ENCODE data around the gene TOGARAM2.

TOGARAM2 gene

DNA sequence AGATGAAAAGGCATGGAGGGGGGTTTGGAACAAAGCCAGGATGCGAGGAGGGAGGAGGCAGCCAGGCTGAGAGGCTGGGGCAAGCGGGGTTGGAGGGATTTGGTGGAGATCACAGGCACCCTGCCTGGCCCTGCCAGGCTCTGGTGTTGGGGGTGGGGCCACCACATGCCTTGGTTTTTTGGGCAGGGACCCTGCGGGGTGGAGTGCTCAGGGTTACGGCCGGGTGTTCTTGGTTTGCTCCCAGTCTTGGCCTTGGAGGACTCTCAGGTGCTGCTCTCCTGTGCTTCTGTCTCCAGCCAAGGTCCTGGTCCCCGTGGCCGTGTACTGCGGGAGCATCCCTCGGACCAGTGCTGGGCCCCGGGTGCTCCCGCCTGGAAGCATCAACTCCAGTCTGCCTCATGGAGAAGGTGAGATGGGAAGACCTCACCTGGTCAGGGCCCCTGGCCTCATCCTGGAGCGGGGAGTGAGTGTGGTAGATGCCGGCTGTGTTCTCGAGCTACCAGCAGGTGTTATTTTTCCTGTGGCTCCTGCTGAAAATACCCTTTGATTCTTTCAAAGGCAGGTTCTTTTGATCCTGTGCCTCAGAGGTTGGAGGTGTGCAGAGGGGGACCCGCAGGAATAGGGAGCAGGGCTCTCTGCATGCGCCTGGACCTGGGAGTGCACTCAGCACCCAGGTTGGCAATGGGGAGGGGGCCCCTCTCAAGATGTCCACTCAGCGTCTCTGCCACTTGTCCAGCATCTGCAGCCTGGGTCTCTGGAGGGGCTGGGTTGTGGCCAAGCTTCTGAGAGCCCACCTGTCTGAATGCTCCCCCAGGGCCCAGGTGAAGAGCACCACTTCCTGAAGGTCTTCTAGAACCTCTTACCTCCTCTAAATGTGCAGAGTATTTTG is 17.0 kb downstream of the TOGARAM2 start:
- no peak for DNase-seq (ENCODE audit: extremely low read depth in 1 of 2, low read depth in 1 of 2)

- peak; percentile 21 to 25 for DNase-seq (ENCODE audit: extremely low read depth in 1 of 2, low read depth in 1 of 2)
Observed at GRCh38 chr2:29000481-29000880, 19.4 kb downstream of the TOGARAM2 start.

GRCh38 chr2:29000956-29001355 is 19.9 kb downstream of the TOGARAM2 start:
- DNase-seq (ENCODE audit: extremely low read depth in 1 of 2, low read depth in 1 of 2): no peak

DNA sequence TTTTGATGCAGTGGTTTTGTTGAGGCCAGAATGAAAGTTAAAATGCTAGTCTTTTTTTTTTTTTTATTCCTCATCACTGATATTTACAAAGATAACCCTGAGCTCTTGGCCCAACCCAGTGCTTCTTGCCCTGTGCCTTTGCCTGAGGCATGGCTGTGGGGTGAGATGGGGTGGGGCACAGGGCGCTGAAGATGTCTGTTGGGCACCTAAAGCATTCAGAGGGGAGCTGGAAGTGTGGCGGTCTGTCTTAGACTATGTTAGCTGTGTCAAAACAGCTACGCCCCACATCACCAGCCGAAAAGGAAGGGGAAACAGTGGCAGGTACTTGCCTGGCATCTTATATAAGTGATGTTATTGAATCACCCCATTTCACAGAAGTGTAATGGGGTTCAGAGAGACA is 20.7 kb downstream of the TOGARAM2 start:
- DNase-seq (ENCODE audit: extremely low read depth in 1 of 2, low read depth in 1 of 2): no peak

DNA sequence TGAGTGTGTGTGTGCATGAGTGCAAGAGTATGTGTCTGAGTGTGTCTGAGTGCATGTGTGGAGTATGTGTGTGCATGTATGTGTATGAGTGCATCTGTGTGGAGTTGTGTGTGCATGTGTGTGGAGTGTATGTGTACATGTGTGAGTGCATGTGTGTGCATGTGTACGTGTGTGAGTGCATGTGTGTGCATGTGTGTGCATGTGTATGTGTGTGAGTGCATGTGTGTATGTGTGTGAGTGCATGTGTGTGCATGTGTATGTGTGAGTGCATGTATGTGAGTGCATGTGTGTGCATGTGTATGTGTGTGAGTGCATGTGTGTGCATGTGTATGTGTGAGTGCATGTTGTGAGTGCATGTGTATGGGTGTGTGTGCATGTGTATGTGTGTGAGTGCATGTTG is 23.7 kb downstream of the TOGARAM2 start:
- DNase-seq (ENCODE audit: extremely low read depth in 1 of 2, low read depth in 1 of 2): no peak

DNA sequence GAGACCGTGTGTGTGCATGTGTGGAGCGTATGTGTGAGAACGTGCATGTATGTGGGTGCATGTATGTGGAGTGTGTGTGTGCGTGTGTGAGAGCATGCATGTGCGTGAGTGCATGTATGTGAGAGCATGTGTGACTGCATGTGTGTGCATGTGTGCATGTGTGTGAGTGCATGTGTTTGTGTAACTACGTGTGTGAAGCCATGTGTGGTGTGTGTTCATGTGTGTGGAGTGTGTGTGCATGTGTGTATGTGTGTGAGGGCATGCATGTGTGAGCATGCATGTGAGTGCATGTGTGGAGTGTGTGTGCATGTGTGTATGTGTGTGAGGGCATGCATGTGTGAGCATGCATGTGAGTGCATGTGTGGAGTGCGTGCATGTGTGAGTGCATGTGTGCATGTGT is 24.2 kb downstream of the TOGARAM2 start:
- no peak for DNase-seq (ENCODE audit: extremely low read depth in 1 of 2, low read depth in 1 of 2)

DNA sequence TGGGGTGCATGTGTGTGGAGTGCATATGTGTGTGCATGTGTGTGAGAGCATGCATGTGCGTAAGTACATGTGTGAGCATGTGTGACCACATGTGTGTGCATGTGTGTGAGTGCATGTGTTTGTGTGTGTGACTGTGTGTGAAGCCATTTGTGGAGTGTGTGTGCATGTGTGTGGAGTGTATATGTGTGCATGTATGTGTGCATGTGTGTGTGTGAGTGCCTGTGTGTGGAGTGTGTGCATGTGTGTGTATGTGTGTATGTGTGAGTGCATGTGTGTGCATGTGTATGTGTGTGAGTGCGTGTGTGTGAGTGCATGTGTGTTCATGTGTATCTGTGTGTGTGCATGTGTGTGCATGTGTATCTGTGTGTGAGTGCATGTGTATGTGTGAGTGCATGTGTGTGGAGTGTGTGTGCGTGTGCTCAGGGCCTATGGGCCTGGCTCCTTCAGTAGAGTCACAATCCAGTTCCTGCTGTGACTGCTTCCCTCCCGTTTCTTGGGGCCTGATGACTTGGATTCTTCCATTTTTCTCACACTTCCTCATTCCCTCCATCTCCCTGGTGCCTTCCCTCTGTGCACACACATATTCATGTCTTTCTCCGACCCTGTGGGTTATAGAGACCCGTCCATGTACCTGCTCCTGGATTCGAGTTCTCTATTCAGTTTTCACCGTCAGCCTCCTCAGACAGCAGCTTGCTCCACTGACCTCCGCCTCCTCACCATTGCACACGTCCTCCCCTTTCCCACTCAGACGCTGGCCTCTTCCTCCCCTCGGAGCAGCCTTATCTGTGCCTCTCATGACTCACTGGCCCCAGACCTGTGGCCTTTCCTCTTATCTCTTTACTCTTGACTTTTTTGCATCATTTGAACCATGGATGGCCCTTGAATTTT is 25.2 kb downstream of the TOGARAM2 start:
- DNase-seq (ENCODE audit: extremely low read depth in 1 of 2, low read depth in 1 of 2): no peak

DNA sequence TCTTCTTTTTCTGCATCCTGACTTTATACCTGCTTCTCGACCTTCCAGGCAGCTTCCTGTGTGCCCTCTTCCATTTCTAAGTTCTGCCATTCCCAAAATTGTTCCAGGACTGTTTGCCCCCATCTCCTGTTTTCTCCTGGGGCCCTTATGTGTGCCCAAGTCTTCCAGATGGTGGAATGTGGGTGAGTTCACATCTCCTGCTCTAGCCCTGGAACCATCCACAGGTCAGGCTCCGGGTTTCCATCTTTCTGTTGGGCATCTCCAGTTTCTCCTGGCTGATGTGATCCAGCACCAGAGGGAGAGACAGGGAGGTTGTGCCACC is 25.8 kb downstream of the TOGARAM2 start:
- no peak for DNase-seq (ENCODE audit: extremely low read depth in 1 of 2, low read depth in 1 of 2)

- DNase-seq (ENCODE audit: extremely low read depth in 1 of 2, low read depth in 1 of 2): no peak
Observed at GRCh38 chr2:29009270-29009669, 28.2 kb downstream of the TOGARAM2 start.

DNA sequence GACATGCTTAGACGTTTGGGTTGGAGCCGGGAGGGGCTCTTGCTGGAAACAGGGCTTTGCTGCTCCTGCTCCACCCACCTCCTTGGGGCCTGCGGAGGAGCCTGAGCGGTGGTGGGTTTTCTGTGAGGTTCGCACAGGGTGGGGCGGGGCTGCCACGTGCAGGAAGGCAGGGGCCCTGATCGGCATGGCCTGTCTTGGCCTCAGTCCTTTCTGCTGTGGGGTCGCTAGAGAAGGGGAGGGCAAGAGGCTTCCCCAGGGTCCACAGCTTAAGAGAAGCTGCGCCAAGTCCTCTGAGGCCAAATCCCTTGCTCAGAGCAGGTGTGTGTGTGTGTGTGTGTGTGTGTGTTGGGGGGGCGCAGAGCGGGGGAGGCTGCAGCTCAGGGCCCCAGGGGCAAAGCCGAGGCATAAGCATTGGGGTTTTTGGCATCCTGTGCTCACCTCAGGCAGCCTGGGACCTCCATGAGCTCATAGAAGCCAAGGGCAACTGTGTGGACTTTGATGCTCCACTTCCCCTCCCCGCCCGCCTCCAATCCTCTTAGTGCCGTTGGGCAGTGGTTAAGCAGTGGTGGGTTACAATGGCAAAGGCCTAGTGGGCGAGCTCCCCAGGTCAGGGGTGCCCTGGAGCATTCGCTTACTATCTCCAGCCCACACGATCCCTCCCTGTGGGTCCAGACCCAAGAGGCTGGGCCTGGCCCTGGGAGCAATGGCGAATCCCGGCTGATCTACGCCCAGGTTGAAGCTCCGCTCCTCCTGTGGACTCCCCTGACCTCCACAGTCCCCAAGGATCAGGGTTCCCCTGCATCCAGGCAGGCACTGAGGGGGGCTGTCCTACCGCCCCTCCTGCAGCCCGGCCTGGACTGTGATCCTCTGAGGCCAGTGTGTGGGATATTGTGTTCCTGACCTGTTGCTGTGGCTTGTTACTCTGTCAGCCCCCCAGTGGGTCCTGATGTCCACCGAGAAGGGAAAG is 28.9 kb downstream of the TOGARAM2 start:
- no peak for DNase-seq (ENCODE audit: extremely low read depth in 1 of 2, low read depth in 1 of 2)

GRCh38 chr2:29010946-29011345 is 29.8 kb downstream of the TOGARAM2 start:
- DNase-seq (ENCODE audit: extremely low read depth in 1 of 2, low read depth in 1 of 2): no peak

- peak; percentile 57 to 80 for DNase-seq (ENCODE audit: extremely low read depth in 1 of 2, low read depth in 1 of 2)
Observed at GRCh38 chr2:29011418-29012060, 30.4 kb downstream of the TOGARAM2 start.

- DNase-seq (ENCODE audit: extremely low read depth in 1 of 2, low read depth in 1 of 2): no peak
Observed at GRCh38 chr2:29012211-29012681, 31.1 kb downstream of the TOGARAM2 start.

DNA sequence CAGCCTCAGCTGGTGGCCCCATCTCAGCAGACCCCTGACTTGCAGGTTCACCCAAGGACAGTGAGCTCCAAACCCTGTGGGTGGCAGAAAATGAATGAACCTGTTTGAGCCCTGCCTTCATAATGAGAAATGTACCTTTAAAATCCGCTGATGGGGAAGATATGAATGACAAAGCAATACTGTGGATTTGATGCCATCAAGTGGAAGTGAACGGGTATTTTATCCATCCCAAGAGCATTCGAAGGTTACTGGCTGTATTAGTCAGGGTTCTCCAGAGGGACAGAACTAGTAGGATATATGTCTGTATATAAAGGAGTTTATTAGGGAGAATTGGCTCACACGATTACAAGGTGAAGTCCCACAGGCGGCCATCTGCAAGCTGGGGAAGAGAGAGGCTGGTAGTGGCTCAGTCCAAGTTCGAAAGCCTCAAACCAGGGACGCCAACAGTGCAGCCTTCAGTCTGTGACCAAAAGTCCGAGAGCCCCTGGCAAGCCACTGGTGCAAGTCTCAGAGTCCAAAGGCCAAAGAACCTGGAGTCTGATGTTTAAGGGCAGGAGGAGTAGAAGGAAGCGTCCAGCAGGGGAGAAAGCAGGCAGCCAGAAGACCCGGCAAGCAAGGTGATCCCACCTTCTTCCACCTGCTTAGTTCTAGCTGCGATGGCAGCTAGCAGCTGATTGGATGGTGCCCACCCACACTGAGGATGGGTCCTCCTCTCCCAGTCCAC is 32.1 kb downstream of the TOGARAM2 start:
- DNase-seq (ENCODE audit: extremely low read depth in 1 of 2, low read depth in 1 of 2): no peak

DNA sequence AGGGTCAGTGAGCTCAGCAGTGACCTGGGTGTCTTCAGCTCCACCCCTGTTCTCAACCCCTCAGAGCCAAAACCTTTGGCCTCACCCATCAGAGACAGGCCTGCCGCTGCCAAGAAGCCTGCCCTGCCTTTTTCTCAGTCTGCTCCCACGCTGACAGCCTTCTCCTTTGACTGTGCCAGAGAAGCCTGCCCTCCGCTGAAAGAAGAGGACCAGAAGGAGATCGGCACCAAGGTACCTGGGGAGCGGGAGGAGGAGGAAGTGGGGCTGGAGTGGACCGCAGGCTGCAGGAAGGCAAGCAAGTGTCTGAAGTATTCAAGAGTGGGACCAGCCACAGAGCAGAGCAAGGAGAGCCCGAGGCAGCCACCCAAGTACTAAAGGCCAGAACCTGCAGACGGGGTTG is 33.2 kb downstream of the TOGARAM2 start:
- DNase-seq (ENCODE audit: extremely low read depth in 1 of 2, low read depth in 1 of 2): no peak

- DNase-seq (ENCODE audit: extremely low read depth in 1 of 2, low read depth in 1 of 2): peak; percentile 37 to 48
Observed at GRCh38 chr2:29014811-29015421, 33.8 kb downstream of the TOGARAM2 start.

DNA sequence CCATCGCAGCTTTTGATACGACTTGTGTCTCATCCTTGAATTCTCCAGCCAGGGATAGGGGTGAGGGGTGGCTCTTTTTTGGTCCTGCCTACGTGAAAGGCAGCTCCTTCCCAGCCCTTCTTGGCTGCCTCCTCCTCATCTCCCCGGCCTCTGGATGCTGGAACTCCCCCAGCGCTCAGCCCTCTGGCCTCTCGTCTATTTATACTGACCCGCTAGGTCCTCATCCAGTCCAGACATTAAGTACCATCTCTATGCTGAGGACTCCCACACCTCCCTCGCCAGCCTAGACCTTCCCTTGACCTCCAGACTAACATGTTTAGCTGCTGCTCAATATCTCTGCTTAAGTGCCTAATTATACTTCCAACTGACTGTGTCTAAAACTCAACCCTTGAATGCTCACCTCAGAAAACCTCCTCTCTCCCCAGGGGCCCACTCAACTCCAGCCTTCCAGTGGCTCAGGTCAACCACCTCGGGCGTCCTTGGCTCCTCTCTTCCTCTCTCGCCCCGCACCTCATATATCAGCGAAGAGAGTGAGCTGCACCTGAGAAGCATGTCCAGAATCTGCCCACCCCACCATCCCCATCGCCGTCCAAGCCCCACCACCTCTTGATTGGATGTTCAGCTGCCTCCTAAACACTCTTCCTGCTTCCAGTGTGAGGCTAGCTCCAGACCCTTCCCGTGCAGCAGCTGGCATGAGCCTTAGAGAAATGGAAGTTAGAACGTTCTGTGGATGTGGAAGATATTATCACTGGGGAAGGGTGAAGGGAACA is 34.8 kb downstream of the TOGARAM2 start:
- DNase-seq (ENCODE audit: extremely low read depth in 1 of 2, low read depth in 1 of 2): no peak

- DNase-seq (ENCODE audit: extremely low read depth in 1 of 2, low read depth in 1 of 2): no peak
Observed at GRCh38 chr2:29016504-29016903, 35.4 kb downstream of the TOGARAM2 start.
